HepG2 (cell line): Measurements from ENCODE around the gene TASOR. TPM values are rescaled to one million over a fixed set of nuclear protein-coding genes. Genes with fewer than 3 reads are reported as not detected.
"Not testable (repeated sequence)": the region's sequence is repeated elsewhere in the genome, so short reads cannot be mapped to it uniquely, and the experiment has no call there.

ENCODE experiments used
- ATAC-seq: fragments of 200-7000 bp; cut with Tn5 transposase; 3 replicates; pipeline ENCODE4 v1.9.1; 2020; ENCODE audit warnings: mild to moderate bottlenecking, moderate library complexity
- BruUV-seq: library from RNA; stranded (reverse); fragments of 400-500 nt; replicated peaks from 2 replicates; lab custom pipeline; 2021; lab: Mats Ljungman, UMichigan
- CTCF ChIA-PET: fragments of 300-600 bp; formaldehyde crosslinking; extraction: SDS; loops from one replicate; lab custom pipeline; 2021; ENCODE audit warnings: low total read pairs, inconsistent platforms, low intra/inter-chr PET ratio; lab: Yijun Ruan, JAX
- POLR2A ChIA-PET: fragments of 350-600 bp; sonication (Branson Sonifier 250); formaldehyde crosslinking; loops from one replicate; lab custom pipeline; 2020; ENCODE audit warnings: antibody characterized with exemption, inconsistent platforms; lab: Yijun Ruan, JAX
- DNase-seq: peaks from one replicate; pipeline ENCODE4 v3.0.0-alpha.2; 2015; ENCODE audit warnings: low spot score
- FAIRE-seq: peaks from 3 replicates; lab custom pipeline; 2011; peaks lifted over from hg19 to GRCh38; lab: Jason Lieb, UNC
- H2AFZ ChIP-seq: one replicate; pipeline ENCODE4 v1.6.1; 2011; ENCODE audit warnings: low read length, inconsistent platforms
- H3K27ac ChIP-seq: fragments of 300-600 bp; 3 replicates; pipeline ENCODE4 v1.8.0; 2011; ENCODE audit warnings: mixed run types, mild to moderate bottlenecking, mixed read lengths, low read length, inconsistent platforms; ENCODE audit not compliant: insufficient read depth; ENCODE audit errors: extremely low read length
- H3K27me3 ChIP-seq, 2 experiments: fragments of 200-600 bp in 1 of 2; 2 replicates in 1 of 2; 3 replicates in 1 of 2; pipeline versions ENCODE4 v1.6.0 to v1.8.0; 2011; ENCODE audit warnings: low read length in 2 of 2, mild to moderate bottlenecking in 2 of 2, moderate library complexity in 2 of 2, inconsistent platforms in 1 of 2; ENCODE audit not compliant: insufficient read depth in 2 of 2, control insufficient read depth in 1 of 2
- H3K36me3 ChIP-seq, 2 experiments: fragments of 200-600 bp in 1 of 2; replicated peaks in 1 of 2; 2 replicates in 1 of 2; 3 replicates in 1 of 2; pipeline versions ENCODE4 v1.5.1 to v1.8.0; 2011; ENCODE audit warnings: low read length in 2 of 2, inconsistent platforms in 1 of 2; ENCODE audit not compliant: insufficient read depth in 2 of 2, control insufficient read depth in 1 of 2
- H3K4me1 ChIP-seq: 2 replicates; pipeline ENCODE4 v1.5.1; 2012; ENCODE audit warnings: low read length, inconsistent platforms; ENCODE audit not compliant: insufficient read depth
- H3K4me2 ChIP-seq: 2 replicates; pipeline ENCODE4 v1.6.0; 2011; ENCODE audit warnings: low read depth, low read length, inconsistent platforms
- H3K4me3 ChIP-seq, 3 experiments: fragments of 200-600 bp in 1 of 3; sonication (generic), shearing (Covaris generic) in 1 of 3; replicated peaks in 1 of 3; 2 replicates each; pipeline ENCODE4 v1.5.1; 2011 to 2016; ENCODE audit warnings: low read length in 3 of 3, inconsistent platforms in 2 of 3, low read depth in 2 of 3, mild to moderate bottlenecking in 2 of 3, control low read depth in 1 of 3, mixed read lengths in 1 of 3; ENCODE audit not compliant: insufficient read depth in 1 of 3
- H3K79me2 ChIP-seq: one replicate; pipeline ENCODE4 v1.6.1; 2011; ENCODE audit warnings: low read length, inconsistent platforms; ENCODE audit not compliant: insufficient read depth
- H3K9ac ChIP-seq: 2 replicates; pipeline ENCODE4 v1.6.0; 2011; ENCODE audit warnings: mild to moderate bottlenecking, low read depth, low read length, inconsistent platforms; ENCODE audit not compliant: insufficient read depth
- H3K9me3 ChIP-seq: 2 replicates; pipeline ENCODE4 v1.5.1; 2012; ENCODE audit warnings: mild to moderate bottlenecking, low read length
- H4K20me1 ChIP-seq: 2 replicates; pipeline ENCODE4 v1.6.0; 2011; ENCODE audit warnings: inconsistent platforms, mild to moderate bottlenecking, low read length, moderate library complexity; ENCODE audit not compliant: insufficient read depth
- NFYB ChIP-seq: sonication (generic); formaldehyde crosslinking; IDR thresholded peaks from 2 replicates; pipeline ENCODE4 v1.4.0; 2020; ENCODE audit warnings: missing genetic modification reagents
- POLR2A ChIP-seq, 2 experiments: IDR thresholded peaks; 2 replicates each; pipeline ENCODE4 v1.6.1; 2011; ENCODE audit warnings: low read depth in 2 of 2, low read length in 2 of 2, mild to moderate bottlenecking in 1 of 2, moderate library complexity in 1 of 2; ENCODE audit not compliant: insufficient read depth in 1 of 2
- WGBS: methylation state at CpG from one replicate; pipeline ENCODE4 v1.1.6; 2017; ENCODE audit warnings: low lambda C conversion rate; 5-methylcytosine and 5-hydroxymethylcytosine counted together
- in situ Hi-C: cut with HindIII; loops from 2 replicates; pipeline ENCODE4 v1.10.0; 2017; ENCODE audit warnings: low pct_unique_long_range_greater_than_20kb; ENCODE audit not compliant: extremely low pct_ligation_motif_present
- intact Hi-C: fragments of 100-400 bp; cut with micrococcal nuclease; formaldehyde crosslinking; loops from one replicate; pipeline ENCODE4 v1.10.0; 2022; ENCODE audit not compliant: unreplicated experiment
- polyA plus RNA-seq, 8 experiments: library from polyadenylated mRNA; depleted of rRNA in 3 of 8; stranded (reverse) in 7 of 8; unstranded in 1 of 8; fragments of >200 nt; fragmentation: Illumina TruSeq in 4 of 8; extraction: Trizol in 4 of 8; gene quantifications; 2 replicates each; pipeline versions ENCODE4 v1.2.1 to v1.2.3, GENCODE V29; 2011 to 2016; ENCODE audit warnings: low read depth in 4 of 8, missing spikeins in 1 of 8, mixed read lengths in 1 of 8; ENCODE audit not compliant: insufficient read depth in 1 of 8
- total RNA-seq, 5 experiments: library from RNA; depleted of rRNA; stranded (reverse); fragments of >200 nt; fragmentation: Illumina TruSeq; extraction: Trizol; gene quantifications; 2 replicates each; pipeline ENCODE4 v1.2.3, GENCODE V29; 2016; ENCODE audit warnings: low read depth in 1 of 5

Gene TASOR
- total and polyA plus RNA-seq, 2 of the 13 experiments (the other 11 are each of a cell fraction or from before 2014, with no cell fraction given) = 20.1 to 32.5 TPM

- H3K4me3 ChIP-seq, DNase-seq, H3K27me3 ChIP-seq, in situ Hi-C loops, H3K36me3 ChIP-seq, CTCF ChIA-PET, ATAC-seq, H3K79me2 ChIP-seq, H2AFZ ChIP-seq, POLR2A ChIA-PET, H3K9me3 ChIP-seq, H3K4me2 ChIP-seq, H3K4me1 ChIP-seq, FAIRE-seq, H3K27ac ChIP-seq, intact Hi-C loops, H3K9ac ChIP-seq, H4K20me1 ChIP-seq: not testable (repeated sequence)
- 72% methylated on average over 15 of the region's 15 CpGs for WGBS
- BruUV-seq = TSS peak; percentile 97
- TF ChIP-seq NFYB (CRISPR knock-in tag) = peak; percentile 45; the same call in 1 of the 2 replicates
- TF ChIP-seq POLR2A (IDR thresholded peaks at IDR 0.05; ENCODE audit: insufficient read depth in 1 of 2, low read depth in 2 of 2, low read length in 2 of 2) = peak in 1 of 2 experiments; percentile 25; a peak in 1 of 4 replicates
Observed at GRCh38 chr3:56692520-56693433, 9.7 kb upstream of the TASOR start.

GRCh38 chr3:56692001-56692365 is 8.9 kb upstream of the TASOR start:
- FAIRE-seq, H2AFZ ChIP-seq, DNase-seq, H3K27me3 ChIP-seq, H3K4me2 ChIP-seq, POLR2A ChIA-PET, ATAC-seq, H3K4me1 ChIP-seq, BruUV-seq, H3K36me3 ChIP-seq, intact Hi-C loops, H3K9ac ChIP-seq, H4K20me1 ChIP-seq, H3K79me2 ChIP-seq, H3K27ac ChIP-seq, H3K9me3 ChIP-seq, H3K4me3 ChIP-seq, CTCF ChIA-PET, in situ Hi-C loops: not testable (repeated sequence)
- 82% methylated on average over 3 of the region's 21 CpGs for WGBS
